Muscle layer of colon (tissue), 2 donors: ENCODE results near the gene HSD17B3.

Source experiments
- H3K27ac ChIP-seq: one replicate; pipeline ENCODE4 v1.7.0; 2013; ENCODE audit warnings: low read depth, mild to moderate bottlenecking, low read length, moderate library complexity
- H3K27me3 ChIP-seq, 2 donors: one replicate each; pipeline ENCODE4 v1.7.0; 2013; ENCODE audit warnings: low read length in 2 of 2, mild to moderate bottlenecking in 2 of 2; ENCODE audit not compliant: insufficient read depth in 2 of 2, control insufficient read depth in 1 of 2
- H3K36me3 ChIP-seq: one replicate; pipeline ENCODE4 v1.7.0; 2013; ENCODE audit warnings: mild to moderate bottlenecking, low read length; ENCODE audit not compliant: insufficient read depth
- H3K4me1 ChIP-seq: one replicate; pipeline ENCODE4 v1.7.0; 2013; ENCODE audit warnings: mild to moderate bottlenecking, low read length; ENCODE audit not compliant: insufficient read depth
- H3K4me3 ChIP-seq, 2 donors: one replicate each; pipeline ENCODE4 v1.7.0; 2013; ENCODE audit warnings: low read length in 2 of 2, low read depth in 1 of 2, mild to moderate bottlenecking in 1 of 2, moderate library complexity in 1 of 2
- H3K9ac ChIP-seq: one replicate; pipeline ENCODE4 v1.7.0; 2013; ENCODE audit warnings: low read length
- H3K9me3 ChIP-seq: one replicate; pipeline ENCODE4 v1.7.0; 2013; ENCODE audit warnings: mild to moderate bottlenecking, low read length
- donor health status: abdominal sarcoma.
- donor health status: Adenocarcinoma of cecum.

HSD17B3 gene

GRCh38 chr9:96304230-96304629 is 2.3 kb upstream of the HSD17B3 start:
- H3K27me3 ChIP-seq: no peaks in the 10 kb centered on the region
- H3K9ac ChIP-seq: no peak overlapping the region
- no peaks in the 10 kb centered on the region for H3K36me3 ChIP-seq

GRCh38 chr9:96299823-96300222 is 2.2 kb downstream of the HSD17B3 start:
- Histone ChIP-seq H3K4me3 (no peak overlapping the region), H3K9ac (no peak overlapping the region), H3K27me3 (no peaks in the 10 kb centered on the region), H3K36me3 (no peaks in the 10 kb centered on the region), H3K27ac (no peak overlapping the region), H3K4me1 (no peaks in the 10 kb centered on the region), H3K9me3 (no peaks in the 10 kb centered on the region)

More at GRCh38 chr9:96304230-96304629, 2.3 kb upstream of the HSD17B3 start:
- Histone ChIP-seq H3K4me1 (no peaks in the 10 kb centered on the region), H3K4me3 (no peak overlapping the region), H3K9me3 (no peaks in the 10 kb centered on the region), H3K27ac (no peak overlapping the region)

- no peak overlapping the region for H3K9ac ChIP-seq
- no peak overlapping the region for H3K4me3 ChIP-seq
- H3K36me3 ChIP-seq: no peaks in the 10 kb centered on the region
- no peaks in the 10 kb centered on the region for H3K27me3 ChIP-seq
- no peaks in the 10 kb centered on the region for H3K4me1 ChIP-seq
- H3K27ac ChIP-seq: no peak overlapping the region
- no peaks in the 10 kb centered on the region for H3K9me3 ChIP-seq
Measured at GRCh38 chr9:96294159-96294545, 7.8 kb downstream of the HSD17B3 start.

GRCh38 chr9:96293498-96294158 is 8.3 kb downstream of the HSD17B3 start:
- H3K27me3 ChIP-seq: no peaks in the 10 kb centered on the region
- no peaks in the 10 kb centered on the region for H3K4me1 ChIP-seq
- H3K9me3 ChIP-seq: no peaks in the 10 kb centered on the region

GRCh38 chr9:96289392-96289791 is 12.6 kb downstream of the HSD17B3 start:
- no peaks in the 10 kb centered on the region for H3K9me3 ChIP-seq
- H3K27ac ChIP-seq: no peak overlapping the region
- H3K27me3 ChIP-seq: no peaks in the 10 kb centered on the region
- H3K36me3 ChIP-seq: no peaks in the 10 kb centered on the region
- H3K9ac ChIP-seq: no peak overlapping the region
- no peaks in the 10 kb centered on the region for H3K4me1 ChIP-seq
- H3K4me3 ChIP-seq: no peak overlapping the region

More at GRCh38 chr9:96293498-96294158, 8.3 kb downstream of the HSD17B3 start:
- no peak overlapping the region for H3K4me3 ChIP-seq
- H3K27ac ChIP-seq: no peak overlapping the region
- H3K36me3 ChIP-seq: no peaks in the 10 kb centered on the region
- H3K9ac ChIP-seq: no peak overlapping the region

- Histone ChIP-seq H3K27ac (no peak overlapping the region), H3K9me3 (no peaks in the 10 kb centered on the region), H3K36me3 (no peaks in the 10 kb centered on the region), H3K4me1 (no peaks in the 10 kb centered on the region), H3K4me3 (no peak overlapping the region), H3K9ac (no peak overlapping the region), H3K27me3 (no peaks in the 10 kb centered on the region)
Measured at GRCh38 chr9:96281641-96282040, 20.3 kb downstream of the HSD17B3 start.

GRCh38 chr9:96279932-96280331 is 22.0 kb downstream of the HSD17B3 start:
- Histone ChIP-seq H3K9me3 (no peaks in the 10 kb centered on the region), H3K36me3 (no peaks in the 10 kb centered on the region), H3K27ac (no peak overlapping the region), H3K9ac (no peak overlapping the region), H3K4me3 (no peak overlapping the region), H3K27me3 (no peaks in the 10 kb centered on the region), H3K4me1 (no peaks in the 10 kb centered on the region)

- H3K36me3 ChIP-seq: no peaks in the 10 kb centered on the region
- H3K9ac ChIP-seq: no peak overlapping the region
- no peaks in the 10 kb centered on the region for H3K27me3 ChIP-seq
- H3K9me3 ChIP-seq: no peaks in the 10 kb centered on the region
- no peaks in the 10 kb centered on the region for H3K4me1 ChIP-seq
- no peak overlapping the region for H3K4me3 ChIP-seq
- no peak overlapping the region for H3K27ac ChIP-seq
Measured at GRCh38 chr9:96274939-96275338, 27.0 kb downstream of the HSD17B3 start.

GRCh38 chr9:96270236-96270744 is 31.7 kb downstream of the HSD17B3 start:
- H3K4me1 ChIP-seq: no peaks in the 10 kb centered on the region
- no peak overlapping the region for H3K9ac ChIP-seq

GRCh38 chr9:96258967-96259366 is 43.0 kb downstream of the HSD17B3 start:
- Histone ChIP-seq H3K4me1 (no peaks in the 10 kb centered on the region), H3K27me3 (no peaks in the 10 kb centered on the region), H3K36me3 (no peaks in the 10 kb centered on the region), H3K9me3 (no peaks in the 10 kb centered on the region), H3K4me3 (no peak overlapping the region), H3K9ac (no peak overlapping the region), H3K27ac (no peak overlapping the region)

More at GRCh38 chr9:96270236-96270744, 31.7 kb downstream of the HSD17B3 start:
- no peak overlapping the region for H3K4me3 ChIP-seq
- no peaks in the 10 kb centered on the region for H3K9me3 ChIP-seq
- H3K27ac ChIP-seq: no peak overlapping the region
- no peaks in the 10 kb centered on the region for H3K36me3 ChIP-seq
- no peaks in the 10 kb centered on the region for H3K27me3 ChIP-seq

- H3K9ac ChIP-seq: no peak overlapping the region
- H3K9me3 ChIP-seq: no peaks in the 10 kb centered on the region
- no peak overlapping the region for H3K27ac ChIP-seq
- H3K4me1 ChIP-seq: no peaks in the 10 kb centered on the region
- H3K4me3 ChIP-seq: no peak overlapping the region
- H3K36me3 ChIP-seq: no peaks in the 10 kb centered on the region
- H3K27me3 ChIP-seq: no peaks in the 10 kb centered on the region
Measured at GRCh38 chr9:96256800-96257199, 45.2 kb downstream of the HSD17B3 start.

GRCh38 chr9:96255698-96256097 is 46.3 kb downstream of the HSD17B3 start:
- Histone ChIP-seq H3K27me3 (no peaks in the 10 kb centered on the region), H3K36me3 (no peaks in the 10 kb centered on the region), H3K9ac (no peak overlapping the region), H3K4me1 (no peaks in the 10 kb centered on the region), H3K9me3 (no peaks in the 10 kb centered on the region), H3K27ac (no peak overlapping the region), H3K4me3 (no peak overlapping the region)
